Airway epithelial cell (primary cell): ENCODE measurements around the gene UMODL1. TPM values are rescaled to one million over a fixed set of nuclear protein-coding genes. Genes with fewer than 3 reads are reported as not detected.

Source experiments
- total RNA-seq: library from RNA; depleted of rRNA; stranded (reverse); fragments of >200 nt; gene quantifications from 2 replicates; pipeline ENCODE4 v1.2.3, GENCODE V29; 2015

UMODL1 gene
- total RNA-seq = not detected in 2 replicates

GRCh38 chr21:42071146-42071737 lies at the start of gene UMODL1:
Gene UMODL1 (plus strand): TSS chr21:42071317. CDS start chr21:42071317, 0 bp downstream.

Other genes starting within 250 kb of the UMODL1 start
- 4.5 and 7.4 TPM in 2 replicates for gene PRDM15, start 192.0 kb upstream of the UMODL1 start, total RNA-seq
- gene C2CD2, start 117.3 kb upstream of the UMODL1 start, total RNA-seq = 4.3 and 8.5 TPM in 2 replicates
- 3.2 and 5.5 TPM in 2 replicates for gene ZBTB21, start 61.0 kb upstream of the UMODL1 start, total RNA-seq
- gene ABCG1, start 147.8 kb downstream of the UMODL1 start, total RNA-seq = 8.7 and 9.7 TPM in 2 replicates
- 1.3 and 9.6 TPM in 2 replicates for gene TFF3, start 244.1 kb downstream of the UMODL1 start, total RNA-seq